ENCODE data around the gene MAP2K5.

DNA sequence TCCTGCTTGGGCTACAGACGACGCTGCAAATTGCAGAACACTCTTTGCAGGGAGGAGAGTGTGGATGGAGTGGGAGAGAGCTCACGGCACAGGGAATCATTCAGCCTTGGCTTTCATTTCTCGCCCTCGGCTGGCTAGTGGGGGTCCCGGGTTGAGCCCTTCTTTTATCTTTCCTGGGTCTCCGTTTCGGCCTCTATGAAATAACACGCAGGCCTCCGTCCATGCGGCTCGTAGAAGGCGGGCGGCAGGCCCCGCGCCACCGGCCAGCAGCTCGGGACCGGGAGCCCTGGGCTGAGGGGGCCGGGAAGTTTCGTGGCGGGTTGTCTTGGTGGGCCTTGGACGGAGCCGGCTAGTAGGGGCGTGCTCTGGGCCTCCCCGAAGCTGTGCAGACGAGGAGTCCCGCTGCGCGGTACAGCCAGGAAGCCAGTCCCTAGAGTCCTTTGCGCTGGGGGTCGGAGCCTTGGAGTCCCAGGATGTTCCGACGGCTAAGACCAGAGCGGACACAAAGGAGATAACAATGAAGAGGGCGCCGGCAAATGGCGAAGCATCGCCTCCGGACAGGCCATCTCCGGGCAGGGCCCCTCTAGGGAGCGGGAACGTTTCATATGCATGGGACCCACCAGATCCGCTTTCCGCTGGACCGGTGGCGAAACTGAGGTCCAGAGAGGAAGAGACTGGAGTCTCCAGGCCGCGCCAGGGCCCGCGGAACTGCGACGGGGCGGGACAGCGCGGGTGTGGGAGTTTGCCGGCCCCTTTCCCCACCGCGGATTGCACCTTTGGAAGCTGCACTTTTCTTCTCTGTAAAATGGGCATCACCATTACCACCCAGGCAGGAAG, 293.0 kb downstream of the MAP2K5 start:
- TF ChIP-seq, protein P1, sequence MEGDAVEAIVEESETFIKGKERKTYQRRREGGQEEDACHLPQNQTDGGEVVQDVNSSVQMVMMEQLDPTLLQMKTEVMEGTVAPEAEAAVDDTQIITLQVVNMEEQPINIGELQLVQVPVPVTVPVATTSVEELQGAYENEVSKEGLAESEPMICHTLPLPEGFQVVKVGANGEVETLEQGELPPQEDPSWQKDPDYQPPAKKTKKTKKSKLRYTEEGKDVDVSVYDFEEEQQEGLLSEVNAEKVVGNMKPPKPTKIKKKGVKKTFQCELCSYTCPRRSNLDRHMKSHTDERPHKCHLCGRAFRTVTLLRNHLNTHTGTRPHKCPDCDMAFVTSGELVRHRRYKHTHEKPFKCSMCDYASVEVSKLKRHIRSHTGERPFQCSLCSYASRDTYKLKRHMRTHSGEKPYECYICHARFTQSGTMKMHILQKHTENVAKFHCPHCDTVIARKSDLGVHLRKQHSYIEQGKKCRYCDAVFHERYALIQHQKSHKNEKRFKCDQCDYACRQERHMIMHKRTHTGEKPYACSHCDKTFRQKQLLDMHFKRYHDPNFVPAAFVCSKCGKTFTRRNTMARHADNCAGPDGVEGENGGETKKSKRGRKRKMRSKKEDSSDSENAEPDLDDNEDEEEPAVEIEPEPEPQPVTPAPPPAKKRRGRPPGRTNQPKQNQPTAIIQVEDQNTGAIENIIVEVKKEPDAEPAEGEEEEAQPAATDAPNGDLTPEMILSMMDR (IDR thresholded peaks at IDR 0.05): no peak
- TF ChIP-seq POLR2A (IDR thresholded peaks at IDR 0.05): no peak

All from right lobe of liver (tissue), 4 donors.